B cell (primary cell): ENCODE data around the gene TMX4. TPM values are rescaled to one million over a fixed set of nuclear protein-coding genes. Genes with fewer than 3 reads are reported as not detected.

Experiments
- ATAC-seq: fragments of 200-7000 bp; cut with Tn5 transposase; one replicate; pipeline ENCODE4 v1.10.0; 2021; ENCODE audit warnings: low read depth, mild to moderate bottlenecking, moderate number of reproducible peaks, moderate library complexity
- CTCF ChIA-PET: fragments of 350-600 bp; sonication (Branson Sonifier 250); formaldehyde crosslinking; loops from one replicate; lab custom pipeline; 2021; ENCODE audit warnings: antibody characterized with exemption, inconsistent platforms; lab: Charles Lee
- POLR2A ChIA-PET: fragments of 350-600 bp; sonication (Branson Sonifier 250); formaldehyde crosslinking; loops from one replicate; lab custom pipeline; 2021; ENCODE audit warnings: antibody characterized with exemption; lab: Charles Lee
- DNase-seq: peaks from one replicate; pipeline ENCODE4 v3.0.0; 2013
- H2AFZ ChIP-seq: 2 replicates; pipeline ENCODE4 v1.6.1; 2012; ENCODE audit warnings: mild to moderate bottlenecking, low read depth, low read length; ENCODE audit not compliant: insufficient read depth, poor library complexity, severe bottlenecking
- H3K27ac ChIP-seq, 2 donors: 1 replicate in 1 of 2; 2 replicates in 1 of 2; pipeline ENCODE4 v1.5.1; 2012 to 2013; ENCODE audit warnings: low read length in 2 of 2, mild to moderate bottlenecking in 2 of 2, moderate library complexity in 1 of 2
- H3K27me3 ChIP-seq, 4 experiments: fragments of 200-600 bp in 1 of 4; sonication (generic) in 1 of 4; replicated peaks in 1 of 4; 1 replicate in 2 of 4; 2 replicates in 2 of 4; pipeline versions ENCODE4 v1.6.1 to v1.7.0; 2013 to 2016; ENCODE audit warnings: low read length in 3 of 4, mild to moderate bottlenecking in 2 of 4, mixed read lengths in 1 of 4, moderate library complexity in 1 of 4; ENCODE audit not compliant: insufficient read depth in 4 of 4, control insufficient read depth in 3 of 4; ENCODE audit errors: control extremely low read depth in 1 of 4
- H3K36me3 ChIP-seq, 2 experiments: replicated peaks in 1 of 2; 1 replicate in 1 of 2; 2 replicates in 1 of 2; pipeline versions ENCODE4 v1.6.1 to v1.7.1; 2013; ENCODE audit warnings: low read length in 1 of 2; ENCODE audit not compliant: insufficient read depth in 2 of 2, control insufficient read depth in 1 of 2; ENCODE audit errors: control extremely low read depth in 1 of 2, extremely low read depth in 1 of 2
- H3K4me1 ChIP-seq, 2 donors: fragments of 200-600 bp in 1 of 2; sonication (generic) in 1 of 2; 1 replicate in 1 of 2; 2 replicates in 1 of 2; pipeline versions ENCODE4 v1.5.1 to v1.6.1; 2013 to 2017; ENCODE audit warnings: low read length in 2 of 2; ENCODE audit not compliant: control insufficient read depth in 2 of 2, insufficient read depth in 2 of 2
- H3K4me2 ChIP-seq: replicated peaks from 2 replicates; pipeline ENCODE3; 2012; ENCODE audit warnings: mild to moderate bottlenecking, low read depth, low read length; ENCODE audit not compliant: poor library complexity, severe bottlenecking
- H3K4me3 ChIP-seq, 5 experiments: fragments of 200-600 bp in 1 of 5; sonication (generic) in 1 of 5; 1 replicate in 3 of 5; 2 replicates in 2 of 5; pipeline versions ENCODE4 v1.5.1 to v1.7.0; 2011 to 2016; ENCODE audit warnings: low read length in 4 of 5, mild to moderate bottlenecking in 4 of 5, low read depth in 2 of 5, control low read depth in 1 of 5, moderate library complexity in 1 of 5; ENCODE audit not compliant: insufficient read depth in 1 of 5; ENCODE audit errors: control extremely low read depth in 1 of 5, extremely low read depth in 1 of 5
- H3K79me2 ChIP-seq: fragments of 200-600 bp; sonication (generic); one replicate; pipeline ENCODE4 v1.6.0; 2016; ENCODE audit warnings: low read length; ENCODE audit not compliant: control insufficient read depth, insufficient read depth
- H3K9ac ChIP-seq: fragments of 200-600 bp; sonication (generic); 2 replicates; pipeline ENCODE4 v1.6.1; 2017; ENCODE audit warnings: mild to moderate bottlenecking, low read length, moderate library complexity
- H3K9me3 ChIP-seq, 3 donors: one replicate each; pipeline versions ENCODE4 v1.6.1 to v1.7.1; 2013; ENCODE audit warnings: low read length in 2 of 3; ENCODE audit not compliant: control insufficient read depth in 2 of 3, insufficient read depth in 1 of 3; ENCODE audit errors: control extremely low read depth in 1 of 3
- H4K20me1 ChIP-seq: 2 replicates; pipeline ENCODE4 v1.6.0; 2012; ENCODE audit warnings: mild to moderate bottlenecking, low read length; ENCODE audit not compliant: insufficient read depth, control insufficient read depth, poor library complexity, severe bottlenecking
- H3K27ac Mint-ChIP-seq: one replicate; pipeline ENCODE4 v1.8.0; 2021; ENCODE audit warnings: mixed read lengths
- H3K27me3 Mint-ChIP-seq: one replicate; pipeline ENCODE4 v1.8.0; 2021; ENCODE audit warnings: mixed read lengths
- H3K4me1 Mint-ChIP-seq: one replicate; pipeline ENCODE4 v1.8.0; 2021; ENCODE audit warnings: mixed read lengths
- H3K4me3 Mint-ChIP-seq: one replicate; pipeline ENCODE4 v1.8.0; 2021; ENCODE audit warnings: mixed read lengths
- H3K9me3 Mint-ChIP-seq: one replicate; pipeline ENCODE4 v1.8.0; 2022; ENCODE audit warnings: mixed read lengths; ENCODE audit not compliant: insufficient read depth
- CTCF ChIP-seq: fragments of 200-600 bp; IDR thresholded peaks from one replicate; pipeline ENCODE4 v1.8.0; 2022; ENCODE audit warnings: antibody characterized with exemption, mild to moderate bottlenecking
- EZH2 ChIP-seq: IDR thresholded peaks from 2 replicates; pipeline ENCODE4 v1.6.1; 2012; ENCODE audit warnings: borderline replicate concordance, low read depth, mild to moderate bottlenecking, moderate library complexity, low read length; ENCODE audit not compliant: insufficient read depth, poor library complexity, severe bottlenecking
- WGBS: methylation state at CpG from one replicate; pipeline ENCODE4 v1.1.5; 2013; ENCODE audit warnings: missing lambda C conversion rate; ENCODE audit not compliant: insufficient coverage; 5-methylcytosine and 5-hydroxymethylcytosine counted together
- intact Hi-C: fragments of 100-400 bp; cut with micrococcal nuclease; formaldehyde crosslinking; loops from one replicate; pipeline ENCODE4 v1.10.0; 2022
- polyA plus RNA-seq: library from polyadenylated mRNA; depleted of rRNA; stranded (reverse); fragments of >200 nt; gene quantifications from 2 replicates; pipeline ENCODE4 v1.2.3, GENCODE V29; 2012
- total RNA-seq, 2 donors: library from RNA; stranded (reverse); fragments of 120-200 nt in 1 of 2; gene quantifications; 1 replicate in 1 of 2; 2 replicates in 1 of 2; pipeline versions ENCODE4 v1.2.3 to v1.2.4, GENCODE V29; 2013 to 2022

Gene TMX4
- total and polyA plus RNA-seq, 2 donors (not counting 1 experiment from before 2014, with no cell fraction given): 5.8 to 62.9 TPM

- H3K36me3 ChIP-seq: peaks cover 5 to 13% of the 10 kb centered on the region in 2 experiments
- intact Hi-C loops: no loop called here
- Mint-ChIP-seq H3K4me1 (no peaks in the 10 kb centered on the region), H3K27ac (no peak overlapping the region), H3K9me3 (no peaks in the 10 kb centered on the region), H3K27me3 (no peaks in the 10 kb centered on the region), H3K4me3 (no peak overlapping the region)
- DNase-seq: no peak
- no peak overlapping the region for H3K27ac ChIP-seq
- no peak overlapping the region for H3K4me3 ChIP-seq
- TF ChIP-seq EZH2 (no peak), CTCF (no peak)
- H3K4me2 ChIP-seq: no peak overlapping the region
- no peak overlapping the region for H2AFZ ChIP-seq
- no peak overlapping the region for H3K9ac ChIP-seq
- POLR2A ChIA-PET: no interaction called here
- no peaks in the 10 kb centered on the region for H3K9me3 ChIP-seq
- WGBS: 85% methylated on average over 2 of the region's 5 CpGs
- no peaks in the 10 kb centered on the region for H4K20me1 ChIP-seq
- no peaks in the 10 kb centered on the region for H3K79me2 ChIP-seq
- H3K4me1 ChIP-seq: no peaks in the 10 kb centered on the region
- no peak for ATAC-seq
- CTCF ChIA-PET: no interaction called here
- no peaks in the 10 kb centered on the region for H3K27me3 ChIP-seq
These were observed 41.9 kb downstream of the TMX4 start for GRCh38 chr20:7977709-7978108.

GRCh38 chr20:7975851-7976414 lies 43.6 kb downstream of the TMX4 start:
- Mint-ChIP-seq H3K27ac (no peak overlapping the region), H3K4me3 (no peak overlapping the region), H3K4me1 (no peaks in the 10 kb centered on the region), H3K27me3 (no peaks in the 10 kb centered on the region), H3K9me3 (no peaks in the 10 kb centered on the region)
- 98% methylated on average over 6 of the region's 9 CpGs for WGBS
- Histone ChIP-seq H3K9ac (no peak overlapping the region), H4K20me1 (no peaks in the 10 kb centered on the region), H2AFZ (no peak overlapping the region), H3K79me2 (no peaks in the 10 kb centered on the region), H3K27ac (no peak overlapping the region), H3K27me3 (no peaks in the 10 kb centered on the region), H3K36me3 (no peaks in the 10 kb centered on the region), H3K4me2 (no peak overlapping the region), H3K4me3 (no peak overlapping the region), H3K4me1 (no peaks in the 10 kb centered on the region), H3K9me3 (no peaks in the 10 kb centered on the region)
- ATAC-seq: no peak
- DNase-seq: no peak
- intact Hi-C loops: no loop called here
- POLR2A ChIA-PET: no interaction called here
- CTCF ChIA-PET: no interaction called here
- TF ChIP-seq EZH2 (no peak), CTCF (no peak)
